ENCODE data around the gene PSMC1.

Gene PSMC1

DNA sequence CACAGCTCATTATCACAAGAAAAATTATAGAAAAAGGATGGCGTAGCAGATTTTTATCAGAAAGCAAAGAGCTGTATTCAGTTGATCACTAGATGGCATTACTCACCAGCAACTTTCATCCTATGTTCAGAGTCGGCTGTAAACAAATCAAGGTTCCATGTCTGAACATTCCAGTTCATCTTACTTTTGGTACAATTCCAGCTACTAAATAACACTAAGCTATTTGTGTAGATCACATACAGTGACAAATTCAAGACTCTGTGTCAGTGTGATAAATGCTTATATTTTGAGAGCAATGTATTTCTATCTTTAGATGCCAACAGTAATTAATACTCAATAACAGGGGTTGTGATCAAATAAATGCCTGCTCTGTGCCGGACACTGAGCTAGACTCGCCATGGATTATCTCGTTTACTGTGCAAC is 45.3 kb downstream of the PSMC1 start:
- Histone ChIP-seq H3K27me3 (replicated peaks; ENCODE audit: insufficient read depth, low read length) (no peaks in the 10 kb centered on the region), H2AFZ (ENCODE audit: low read length) (no peak overlapping the region), H3K79me2 (ENCODE audit: low read length) (no peaks in the 10 kb centered on the region), H3K9me3 (replicated peaks; ENCODE audit: insufficient read depth, low read length) (no peaks in the 10 kb centered on the region), H3K9ac (ENCODE audit: low read length) (no peak overlapping the region), H3K4me2 (ENCODE audit: low read depth, low read length) (no peak overlapping the region), H3F3A (ENCODE audit: insufficient read depth, low read length) (no peaks in the 10 kb centered on the region), H3K4me1 (ENCODE audit: low read length) (no peaks in the 10 kb centered on the region), H4K20me1 (ENCODE audit: insufficient read depth, low read length) (no peaks in the 10 kb centered on the region), H3K4me3 (ENCODE audit: low read length) (no peak overlapping the region), H3K36me3 (replicated peaks; ENCODE audit: insufficient read depth, low read length) (no peaks in the 10 kb centered on the region), H3K9me2 (replicated peaks; ENCODE audit: insufficient read depth, low read length) (no peaks in the 10 kb centered on the region), H3K27ac (ENCODE audit: low read length) (no peak overlapping the region)
- no peak for DNase-seq
- no peak for TF ChIP-seq EZH2 (optimal IDR thresholded peaks at IDR 0.05; ENCODE audit: low read depth, low read length)
- TF ChIP-seq EZH2phosphoT487 (IDR thresholded peaks at IDR 0.05; ENCODE audit: low read length) = no peak
- TF ChIP-seq CTCF (IDR thresholded peaks at IDR 0.05; ENCODE audit: low read length) = no peak

GRCh38 chr14:90302529-90303303 is 46.4 kb downstream of the PSMC1 start:
- DNase-seq = no peak
- Histone ChIP-seq H3F3A (ENCODE audit: insufficient read depth, low read length) (no peaks in the 10 kb centered on the region), H3K9me3 (replicated peaks; ENCODE audit: insufficient read depth, low read length) (no peaks in the 10 kb centered on the region), H3K9me2 (replicated peaks; ENCODE audit: insufficient read depth, low read length) (no peaks in the 10 kb centered on the region), H3K4me3 (ENCODE audit: low read length) (no peak overlapping the region), H3K4me1 (ENCODE audit: low read length) (no peaks in the 10 kb centered on the region), H4K20me1 (ENCODE audit: insufficient read depth, low read length) (no peaks in the 10 kb centered on the region), H3K4me2 (ENCODE audit: low read depth, low read length) (no peak overlapping the region), H3K79me2 (ENCODE audit: low read length) (no peaks in the 10 kb centered on the region), H2AFZ (ENCODE audit: low read length) (no peak overlapping the region), H3K36me3 (replicated peaks; ENCODE audit: insufficient read depth, low read length) (no peaks in the 10 kb centered on the region), H3K27ac (ENCODE audit: low read length) (no peak overlapping the region), H3K27me3 (replicated peaks; ENCODE audit: insufficient read depth, low read length) (no peaks in the 10 kb centered on the region), H3K9ac (ENCODE audit: low read length) (no peak overlapping the region)
- TF ChIP-seq EZH2phosphoT487 (IDR thresholded peaks at IDR 0.05; ENCODE audit: low read length) (no peak), EZH2 (optimal IDR thresholded peaks at IDR 0.05; ENCODE audit: low read depth, low read length) (no peak)

DNA sequence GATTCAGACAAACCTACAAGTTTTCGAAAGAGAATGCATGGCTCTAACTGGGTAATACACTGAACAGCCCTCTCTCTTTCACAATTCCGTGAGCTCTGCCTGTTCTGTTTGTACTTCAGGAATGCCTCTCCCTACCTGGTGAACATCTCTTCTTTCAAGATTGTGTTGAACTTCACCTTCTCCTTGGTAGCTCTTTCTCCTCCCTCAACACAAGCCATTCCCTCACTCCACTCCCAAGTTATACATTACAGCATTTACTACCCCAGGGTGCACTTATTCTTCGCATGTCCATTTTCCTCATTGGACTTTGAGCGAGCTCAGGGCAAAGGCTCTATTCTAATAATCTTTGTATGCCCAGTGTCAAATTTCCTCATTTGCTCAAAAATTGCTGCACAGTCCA is 47.1 kb downstream of the PSMC1 start:
- no peaks in the 10 kb centered on the region for H3F3A ChIP-seq (ENCODE audit: insufficient read depth, low read length)
- H3K4me1 ChIP-seq (ENCODE audit: low read length) = no peaks in the 10 kb centered on the region
- TF ChIP-seq EZH2 (optimal IDR thresholded peaks at IDR 0.05; ENCODE audit: low read depth, low read length) (no peak), CTCF (IDR thresholded peaks at IDR 0.05; ENCODE audit: low read length) (no peak), EZH2phosphoT487 (IDR thresholded peaks at IDR 0.05; ENCODE audit: low read length) (no peak)
- no peak overlapping the region for H3K4me3 ChIP-seq (ENCODE audit: low read length)
- H2AFZ ChIP-seq (ENCODE audit: low read length) = no peak overlapping the region
- no peak for DNase-seq
- H3K9ac ChIP-seq (ENCODE audit: low read length) = no peak overlapping the region
- no peaks in the 10 kb centered on the region for H3K36me3 ChIP-seq (replicated peaks; ENCODE audit: insufficient read depth, low read length)
- no peaks in the 10 kb centered on the region for H3K79me2 ChIP-seq (ENCODE audit: low read length)
- no peaks in the 10 kb centered on the region for H3K9me2 ChIP-seq (replicated peaks; ENCODE audit: insufficient read depth, low read length)
- no peak overlapping the region for H3K4me2 ChIP-seq (ENCODE audit: low read depth, low read length)
- no peak overlapping the region for H3K27ac ChIP-seq (ENCODE audit: low read length)
- H3K27me3 ChIP-seq (replicated peaks; ENCODE audit: insufficient read depth, low read length) = no peaks in the 10 kb centered on the region
- no peaks in the 10 kb centered on the region for H4K20me1 ChIP-seq (ENCODE audit: insufficient read depth, low read length)
- H3K9me3 ChIP-seq (replicated peaks; ENCODE audit: insufficient read depth, low read length) = no peaks in the 10 kb centered on the region

DNA sequence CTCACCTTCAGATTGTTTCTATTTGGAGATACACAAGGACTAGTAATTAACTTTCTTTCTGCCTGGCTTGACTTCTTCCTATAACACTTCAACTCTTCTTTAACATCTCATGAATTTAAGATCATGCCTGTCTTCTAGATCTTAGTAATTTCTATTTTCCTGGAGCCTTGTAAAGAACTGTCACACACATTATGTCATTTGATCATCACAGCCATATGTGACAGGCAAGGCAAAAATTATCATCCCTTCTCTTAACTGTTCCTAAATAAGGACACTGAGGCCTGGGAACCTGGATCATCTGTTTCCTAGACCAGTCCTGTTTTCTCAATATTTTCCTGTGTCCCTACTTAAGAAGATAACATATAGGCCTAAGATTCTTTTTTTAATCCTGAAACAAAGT is 48.1 kb downstream of the PSMC1 start:
- no peak for DNase-seq
- Histone ChIP-seq H3F3A (ENCODE audit: insufficient read depth, low read length) (no peaks in the 10 kb centered on the region), H4K20me1 (ENCODE audit: insufficient read depth, low read length) (no peaks in the 10 kb centered on the region), H3K4me3 (ENCODE audit: low read length) (no peak overlapping the region), H3K4me1 (ENCODE audit: low read length) (no peaks in the 10 kb centered on the region), H3K36me3 (replicated peaks; ENCODE audit: insufficient read depth, low read length) (no peaks in the 10 kb centered on the region), H3K9ac (ENCODE audit: low read length) (no peak overlapping the region), H3K9me3 (replicated peaks; ENCODE audit: insufficient read depth, low read length) (no peaks in the 10 kb centered on the region), H3K27me3 (replicated peaks; ENCODE audit: insufficient read depth, low read length) (no peaks in the 10 kb centered on the region), H3K9me2 (replicated peaks; ENCODE audit: insufficient read depth, low read length) (no peaks in the 10 kb centered on the region), H3K4me2 (ENCODE audit: low read depth, low read length) (no peak overlapping the region), H3K27ac (ENCODE audit: low read length) (no peak overlapping the region), H2AFZ (ENCODE audit: low read length) (no peak overlapping the region), H3K79me2 (ENCODE audit: low read length) (no peaks in the 10 kb centered on the region)
- TF ChIP-seq EZH2 (optimal IDR thresholded peaks at IDR 0.05; ENCODE audit: low read depth, low read length) = no peak
- no peak for TF ChIP-seq EZH2phosphoT487 (IDR thresholded peaks at IDR 0.05; ENCODE audit: low read length)
- no peak for TF ChIP-seq CTCF (IDR thresholded peaks at IDR 0.05; ENCODE audit: low read length)
